ENCODE results near the gene GNGT2. TPM values are rescaled to one million over a fixed set of nuclear protein-coding genes. Genes with fewer than 3 reads are reported as not detected.
A peak's percentile ranks its signal among the peaks of the same experiment; 100 is the strongest.

The GNGT2 gene
- total and polyA plus RNA-seq, 2 experiments from 2014 or later: 0.42 to 1.5 TPM

GRCh38 chr17:49223168-49223516 is 12.8 kb upstream of the GNGT2 start:
- no peaks in the 10 kb centered on the region for H3K9me3 Mint-ChIP-seq
- Histone ChIP-seq H3F3A (replicated peaks; ENCODE audit: low read depth) (0 out of 2 replicates have a peak, but pooled peaks cover 6% of the 10 kb centered on the region), H3K79me2 (replicated peaks; ENCODE audit: insufficient read depth) (no peaks in the 10 kb centered on the region), H4K20me1 (replicated peaks; ENCODE audit: insufficient read depth) (no peaks in the 10 kb centered on the region), H3K27ac (ENCODE audit: low read depth) (no peak overlapping the region), H3K4me3 (peak overlapping the region; percentile 70), H3K27me3 (ENCODE audit: insufficient read depth) (peaks cover 60% of the 10 kb centered on the region), H3K36me3 (ENCODE audit: insufficient read depth) (no peaks in the 10 kb centered on the region; the same call in 1 of the 2 replicates), H3K4me2 (peak overlapping the region; percentile 92), H3K4me1 (ENCODE audit: insufficient read depth) (peaks cover 18% of the 10 kb centered on the region), H3K9me2 (ENCODE audit: insufficient read depth) (no peaks in the 10 kb centered on the region), H2AFZ (no peak overlapping the region)
- H3K27me3 Mint-ChIP-seq (ENCODE audit: insufficient read depth, low read depth, poor library complexity): peaks cover 54% of the 10 kb centered on the region
- DNase-seq (ENCODE audit: low spot score) (no peak), ATAC-seq (no peak)
- peaks cover 3% of the 10 kb centered on the region; the same call in 1 of the 3 replicates for H3K36me3 Mint-ChIP-seq (ENCODE audit: low read depth)
- H3K4me3 Mint-ChIP-seq: peak overlapping the region; percentile 73
- TF ChIP-seq EZH2phosphoT487 (IDR thresholded peaks at IDR 0.05; ENCODE audit: unreplicated experiment) (no peak), STAT1 (IDR thresholded peaks at IDR 0.05; ENCODE audit: unreplicated experiment) (no peak), CREB1 (CRISPR knock-in tag; IDR thresholded peaks at IDR 0.05; ENCODE audit: low read depth) (no peak), EZH2 (IDR thresholded peaks at IDR 0.05; ENCODE audit: low read depth, unreplicated experiment) (no peak), ZNF462 (CRISPR knock-in tag; IDR thresholded peaks at IDR 0.05) (no peak), ZNF331 (CRISPR knock-in tag; IDR thresholded peaks at IDR 0.05; ENCODE audit: low read depth) (no peak), POLR2AphosphoS5 (IDR thresholded peaks at IDR 0.05; ENCODE audit: low read depth) (no peak), JUNB (IDR thresholded peaks at IDR 0.05; ENCODE audit: unreplicated experiment) (no peak), ETS1 (IDR thresholded peaks at IDR 0.05) (no peak), NANOG (IDR thresholded peaks at IDR 0.05; ENCODE audit: borderline replicate concordance) (no peak)
- no peak overlapping the region for H3K27ac Mint-ChIP-seq
- peaks cover 22% of the 10 kb centered on the region for H3K4me1 Mint-ChIP-seq

All from GM23338 (cell line).